Measurements from ENCODE around the gene MAP2.

The MAP2 gene

GRCh38 chr2:209425471-209426071 is 1.7 kb downstream of the MAP2 start:
- no peak for DNase-seq
- no peak for ATAC-seq

DNA sequence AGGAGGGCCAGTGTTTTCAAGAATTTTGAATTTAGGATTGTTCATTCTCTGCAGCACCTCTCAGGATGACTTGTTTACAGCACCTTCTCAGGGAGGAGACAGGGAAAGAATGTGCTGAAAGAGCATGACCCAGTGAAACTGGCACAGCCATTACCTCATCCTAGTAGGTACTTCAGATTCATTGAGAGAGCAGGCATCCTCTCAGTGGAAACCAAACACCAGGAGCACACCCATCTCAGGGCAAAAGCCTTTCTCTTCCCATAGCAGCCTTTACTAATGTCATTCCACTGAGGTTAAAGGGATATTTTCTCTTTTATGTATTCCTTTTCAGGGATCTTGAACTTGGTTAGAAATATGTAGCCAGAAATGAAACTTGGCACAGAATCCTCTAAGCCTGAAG is 2.6 kb downstream of the MAP2 start:
- DNase-seq = no peak
- no peak for ATAC-seq

DNA sequence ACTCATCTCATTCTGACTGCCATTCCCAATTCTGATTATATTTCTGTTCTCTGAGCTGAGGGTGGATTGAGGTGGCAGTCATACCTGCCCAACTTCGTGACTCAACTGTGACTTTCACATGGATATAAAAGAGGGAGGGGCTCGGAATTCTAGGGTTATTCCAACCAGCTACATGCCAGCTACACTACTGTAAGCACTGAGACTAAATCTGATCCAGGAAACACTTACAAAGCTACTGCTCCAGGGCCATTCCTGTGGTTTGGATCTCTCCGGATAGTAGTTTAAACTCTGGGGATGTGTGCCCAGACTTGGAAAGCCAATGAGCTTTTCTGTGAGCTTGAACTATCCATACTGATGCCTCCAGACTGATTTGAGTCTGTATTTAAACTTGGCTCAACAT is 7.9 kb downstream of the MAP2 start:
- no peak for ATAC-seq
- no peak for DNase-seq

DNA sequence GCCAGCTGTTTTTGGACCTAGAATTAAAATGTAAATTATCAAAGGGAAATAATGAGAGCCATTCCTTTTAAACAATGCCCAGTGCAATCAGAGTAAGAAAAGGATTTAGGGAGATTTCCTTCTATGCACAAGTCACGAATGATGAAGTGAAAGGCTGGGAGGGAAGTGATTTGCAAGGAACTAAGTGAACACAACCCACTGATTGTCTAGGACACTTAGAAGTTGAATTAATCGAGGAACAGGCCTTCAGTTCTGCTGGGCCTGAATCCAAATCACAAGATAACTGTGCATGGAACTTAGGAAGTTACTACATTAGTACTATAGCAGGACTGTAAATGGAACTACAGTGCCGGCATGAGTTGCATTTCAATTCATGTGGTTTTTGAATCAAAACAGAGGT is 17.7 kb downstream of the MAP2 start:
- ATAC-seq (no peak), DNase-seq (no peak)

- DNase-seq (no peak), ATAC-seq (no peak)
Observed at GRCh38 chr2:209442939-209443338, 19.1 kb downstream of the MAP2 start.

DNA sequence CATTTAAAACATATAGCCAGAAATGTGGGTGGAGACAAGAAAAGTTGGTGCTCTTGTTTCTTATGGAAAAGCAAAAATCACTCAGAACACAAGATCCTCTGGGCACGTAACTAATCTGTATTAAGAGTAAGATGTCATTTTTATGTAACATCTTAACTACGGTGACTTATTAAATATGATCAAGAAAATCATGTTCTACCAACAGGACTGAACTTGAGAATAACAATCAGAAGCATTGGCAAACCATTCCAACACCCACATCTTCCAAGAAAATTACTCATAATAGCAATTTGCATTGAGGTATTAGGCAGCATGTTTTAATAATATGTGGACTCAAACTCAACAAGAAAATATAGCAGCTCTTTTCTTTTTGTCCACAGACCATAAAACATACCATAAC is 21.6 kb downstream of the MAP2 start:
- DNase-seq (no peak), ATAC-seq (no peak)

DNA sequence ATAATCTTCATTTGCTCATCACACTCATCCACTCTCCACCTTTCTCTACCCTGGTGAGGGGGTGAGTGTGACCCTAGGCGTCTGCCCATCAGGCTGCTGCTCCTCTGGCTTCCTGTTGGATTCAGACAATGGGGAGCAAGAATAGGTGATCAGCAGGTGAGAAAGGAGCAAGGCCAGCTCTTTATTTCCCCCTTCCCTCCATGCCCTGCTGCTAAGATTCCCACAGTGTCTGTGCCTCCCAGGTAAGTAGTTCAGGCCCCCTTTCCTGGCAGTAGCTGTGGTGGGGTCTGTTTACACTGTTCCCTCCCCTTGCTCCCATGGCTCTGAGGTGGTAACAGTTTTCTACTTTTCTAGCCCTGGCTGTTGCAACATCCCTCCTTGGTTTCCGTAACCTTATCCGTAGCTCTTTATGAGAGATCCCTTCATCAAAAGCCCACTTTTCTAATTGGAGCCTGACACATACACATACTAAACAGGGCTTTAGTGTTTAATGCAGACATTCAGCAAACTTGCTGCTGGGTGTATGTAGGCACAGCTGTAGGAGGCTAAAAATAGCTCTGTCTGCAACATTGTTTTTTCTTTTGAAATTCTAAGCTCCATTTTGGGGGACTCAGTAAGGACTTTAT is 27.5 kb downstream of the MAP2 start:
- DNase-seq (no peak), ATAC-seq (no peak)

DNA sequence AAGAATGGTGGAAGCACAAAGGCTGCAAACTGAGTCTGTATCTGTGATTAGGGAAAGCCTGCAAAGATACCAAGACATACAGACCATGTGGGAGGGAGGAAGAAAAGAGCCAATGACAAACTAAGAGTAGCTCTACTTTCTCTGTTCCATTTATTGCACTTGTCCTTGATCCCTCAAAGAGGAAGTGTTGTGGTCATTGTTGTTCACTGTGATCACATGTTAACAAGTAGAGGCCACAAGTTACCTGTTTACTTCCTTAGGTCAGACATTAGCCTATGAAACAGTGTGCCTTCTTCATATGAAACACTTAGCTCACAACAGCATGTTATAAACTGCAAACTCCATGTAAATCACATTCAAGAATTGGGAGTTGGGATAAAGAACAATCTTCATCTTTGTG is 32.6 kb downstream of the MAP2 start:
- DNase-seq (no peak), ATAC-seq (no peak)

DNA sequence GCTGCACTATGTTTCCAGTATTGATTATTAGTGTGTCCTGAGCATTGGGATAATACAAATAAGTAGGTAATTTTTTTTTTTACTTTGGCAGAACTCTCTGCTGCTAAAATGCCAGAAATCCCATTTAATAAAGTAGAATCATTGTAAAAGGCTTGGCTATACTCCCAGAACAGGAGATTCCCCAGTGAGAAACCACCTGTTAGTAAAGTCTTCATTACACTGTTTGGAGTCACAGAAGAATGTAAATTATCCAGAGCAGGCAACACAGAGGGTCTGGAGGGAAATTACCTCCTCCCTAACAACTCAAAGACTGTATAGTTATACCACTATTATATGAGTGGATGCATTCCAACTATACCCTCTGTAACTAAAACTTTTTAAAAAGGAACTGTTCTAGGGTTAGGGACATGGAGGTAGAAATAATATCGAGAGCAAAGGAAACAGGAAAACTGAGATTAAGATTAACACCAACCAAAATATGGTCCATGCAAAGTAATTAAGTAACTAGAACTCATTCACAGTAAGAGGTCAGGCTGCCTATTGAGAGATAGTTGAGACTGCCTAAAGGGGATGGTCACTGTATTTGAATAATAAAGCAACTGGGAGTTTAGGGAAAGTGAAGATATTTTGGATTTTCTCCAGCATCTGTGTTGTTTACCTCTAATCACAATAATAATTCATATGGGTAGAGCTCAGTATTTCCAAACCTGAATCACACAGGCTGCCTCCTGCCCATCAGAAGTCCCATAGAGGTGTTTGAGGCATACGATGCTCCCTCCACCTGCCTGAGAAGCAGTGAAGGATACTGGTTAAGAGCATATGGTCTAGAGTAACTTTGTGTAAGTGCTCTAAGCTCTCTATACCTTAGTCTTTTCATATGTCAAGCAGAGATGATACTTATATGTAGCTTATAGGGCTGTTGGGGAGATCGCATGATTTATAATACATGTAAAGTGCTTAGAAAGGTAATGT is 34.4 kb downstream of the MAP2 start:
- DNase-seq = no peak
- ATAC-seq = no peak

DNA sequence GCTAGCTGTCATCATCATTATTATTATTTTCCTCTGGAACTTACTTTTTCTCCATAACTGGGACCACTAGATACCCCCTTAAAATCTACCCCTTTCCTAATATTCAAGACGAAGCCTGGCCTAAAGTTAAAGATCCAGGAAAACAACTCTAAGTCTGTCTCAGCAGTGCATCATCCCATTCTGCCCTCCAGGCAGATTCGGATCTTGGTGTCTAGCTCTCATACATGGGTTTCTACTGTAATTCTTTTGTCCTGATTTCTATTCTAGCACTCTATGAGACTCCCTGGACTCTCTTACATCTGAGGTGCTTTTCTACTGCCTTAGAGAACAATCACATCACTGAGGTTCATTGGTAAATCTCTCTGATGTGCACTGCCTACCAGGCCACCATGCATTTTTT is 35.5 kb downstream of the MAP2 start:
- DNase-seq = no peak
- no peak for ATAC-seq

- ATAC-seq (no peak), DNase-seq (no peak)
Observed at GRCh38 chr2:209460151-209460761, 36.4 kb downstream of the MAP2 start.

GRCh38 chr2:209463226-209463625 is 39.4 kb downstream of the MAP2 start:
- no peak for DNase-seq
- no peak for ATAC-seq

- no peak for DNase-seq
Observed at GRCh38 chr2:209463835-209464234, 40.0 kb downstream of the MAP2 start.

GRCh38 chr2:209468846-209469245 is 45.0 kb downstream of the MAP2 start:
- DNase-seq = no peak

More at GRCh38 chr2:209463835-209464234, 40.0 kb downstream of the MAP2 start:
- no peak for ATAC-seq

GRCh38 chr2:209469481-209469880 is 45.6 kb downstream of the MAP2 start:
- no peak for ATAC-seq

More at GRCh38 chr2:209468846-209469245, 45.0 kb downstream of the MAP2 start:
- no peak for ATAC-seq

GRCh38 chr2:209470466-209470865 is 46.6 kb downstream of the MAP2 start:
- DNase-seq = no peak
- no peak for ATAC-seq

More at GRCh38 chr2:209469481-209469880, 45.6 kb downstream of the MAP2 start:
- DNase-seq = no peak

DNA sequence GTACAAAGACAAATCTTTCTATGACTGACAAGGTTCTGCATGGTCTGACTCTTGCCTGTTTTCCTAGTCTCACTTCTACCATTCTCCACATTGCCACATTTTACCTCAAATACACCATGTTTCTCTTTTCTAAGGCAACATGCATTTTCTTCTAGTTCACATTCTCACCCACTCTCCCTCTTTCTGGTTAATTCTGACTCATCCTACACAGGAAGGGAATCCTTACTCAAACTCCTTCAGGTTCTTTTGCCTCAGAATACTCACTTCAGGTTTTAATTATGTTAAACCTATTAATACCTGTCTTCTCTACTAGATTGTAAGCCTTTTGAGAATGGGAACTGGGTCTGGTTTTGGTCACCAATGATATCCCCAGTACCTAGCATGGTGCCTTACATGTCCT is 47.2 kb downstream of the MAP2 start:
- DNase-seq = no peak
- no peak for ATAC-seq

GRCh38 chr2:209472112-209472832 is 48.4 kb downstream of the MAP2 start:
- DNase-seq (no peak), ATAC-seq (no peak)

- no peak for DNase-seq
Observed at GRCh38 chr2:209472871-209473270, 49.0 kb downstream of the MAP2 start.

DNA sequence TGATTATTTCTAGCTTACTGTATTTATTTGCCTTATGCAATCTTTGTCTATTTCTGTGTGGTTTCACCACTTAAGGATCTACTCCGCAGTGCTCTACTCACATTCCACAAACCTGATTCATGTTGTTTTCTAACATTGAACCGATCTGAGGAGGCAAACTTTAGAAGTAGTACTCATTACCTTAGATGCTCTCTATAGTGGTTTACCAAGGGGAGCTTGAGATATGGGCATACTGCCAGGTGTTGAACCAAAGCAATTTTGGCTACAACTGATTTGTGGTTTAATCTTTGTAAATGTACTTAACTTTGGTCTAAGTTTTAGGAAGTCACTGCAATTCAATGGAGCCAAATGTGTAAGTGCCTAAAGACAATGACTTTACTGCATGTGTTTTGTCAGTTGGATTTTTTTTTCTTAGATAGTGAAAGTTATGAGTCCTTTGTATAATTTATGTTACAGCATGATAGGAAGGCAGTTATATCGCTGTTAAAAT is 50.1 kb downstream of the MAP2 start:
- DNase-seq (no peak), ATAC-seq (no peak)

More at GRCh38 chr2:209472871-209473270, 49.0 kb downstream of the MAP2 start:
- ATAC-seq = no peak

- DNase-seq (no peak), ATAC-seq (no peak)
Observed at GRCh38 chr2:209474960-209475359, 51.1 kb downstream of the MAP2 start.

Measured in stimulated activated naive CD8-positive, alpha-beta T cell treated with anti-CD3 and anti-CD28 coated beads, Interleukin-15, Interleukin-2, amounts not matched to agents 100 U/mL and 50 U/mL, for 24 hours (primary cell).